ENCODE measurements around the gene HMCN2.

DNA sequence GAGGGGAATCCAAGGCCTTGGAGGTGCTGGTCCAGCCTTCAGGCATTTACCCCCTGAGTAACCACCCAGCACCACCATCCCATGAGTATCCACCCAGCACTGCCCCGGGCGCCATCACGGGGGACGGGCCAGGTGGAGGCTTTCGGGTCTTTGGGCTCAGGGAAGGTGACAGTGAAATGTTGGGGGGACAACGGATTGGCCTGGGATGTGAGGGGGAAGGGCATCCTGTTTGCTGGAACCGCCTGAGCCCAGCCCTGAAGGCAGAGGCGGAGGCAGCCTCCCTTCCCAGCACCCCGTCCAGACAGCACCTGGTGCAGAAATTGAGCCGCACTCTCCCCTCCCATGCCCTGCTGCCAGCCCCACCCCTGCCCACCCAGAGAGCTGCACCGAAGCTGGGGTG lies 196.2 kb downstream of the HMCN2 start:
- TF ChIP-seq EP300 (IDR thresholded peaks at IDR 0.05): no peak
- TF ChIP-seq, protein P1, sequence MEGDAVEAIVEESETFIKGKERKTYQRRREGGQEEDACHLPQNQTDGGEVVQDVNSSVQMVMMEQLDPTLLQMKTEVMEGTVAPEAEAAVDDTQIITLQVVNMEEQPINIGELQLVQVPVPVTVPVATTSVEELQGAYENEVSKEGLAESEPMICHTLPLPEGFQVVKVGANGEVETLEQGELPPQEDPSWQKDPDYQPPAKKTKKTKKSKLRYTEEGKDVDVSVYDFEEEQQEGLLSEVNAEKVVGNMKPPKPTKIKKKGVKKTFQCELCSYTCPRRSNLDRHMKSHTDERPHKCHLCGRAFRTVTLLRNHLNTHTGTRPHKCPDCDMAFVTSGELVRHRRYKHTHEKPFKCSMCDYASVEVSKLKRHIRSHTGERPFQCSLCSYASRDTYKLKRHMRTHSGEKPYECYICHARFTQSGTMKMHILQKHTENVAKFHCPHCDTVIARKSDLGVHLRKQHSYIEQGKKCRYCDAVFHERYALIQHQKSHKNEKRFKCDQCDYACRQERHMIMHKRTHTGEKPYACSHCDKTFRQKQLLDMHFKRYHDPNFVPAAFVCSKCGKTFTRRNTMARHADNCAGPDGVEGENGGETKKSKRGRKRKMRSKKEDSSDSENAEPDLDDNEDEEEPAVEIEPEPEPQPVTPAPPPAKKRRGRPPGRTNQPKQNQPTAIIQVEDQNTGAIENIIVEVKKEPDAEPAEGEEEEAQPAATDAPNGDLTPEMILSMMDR (IDR thresholded peaks at IDR 0.05): no peak

Data from ovary (tissue), 3 donors.